ENCODE data around the gene CHCHD4.

DNA sequence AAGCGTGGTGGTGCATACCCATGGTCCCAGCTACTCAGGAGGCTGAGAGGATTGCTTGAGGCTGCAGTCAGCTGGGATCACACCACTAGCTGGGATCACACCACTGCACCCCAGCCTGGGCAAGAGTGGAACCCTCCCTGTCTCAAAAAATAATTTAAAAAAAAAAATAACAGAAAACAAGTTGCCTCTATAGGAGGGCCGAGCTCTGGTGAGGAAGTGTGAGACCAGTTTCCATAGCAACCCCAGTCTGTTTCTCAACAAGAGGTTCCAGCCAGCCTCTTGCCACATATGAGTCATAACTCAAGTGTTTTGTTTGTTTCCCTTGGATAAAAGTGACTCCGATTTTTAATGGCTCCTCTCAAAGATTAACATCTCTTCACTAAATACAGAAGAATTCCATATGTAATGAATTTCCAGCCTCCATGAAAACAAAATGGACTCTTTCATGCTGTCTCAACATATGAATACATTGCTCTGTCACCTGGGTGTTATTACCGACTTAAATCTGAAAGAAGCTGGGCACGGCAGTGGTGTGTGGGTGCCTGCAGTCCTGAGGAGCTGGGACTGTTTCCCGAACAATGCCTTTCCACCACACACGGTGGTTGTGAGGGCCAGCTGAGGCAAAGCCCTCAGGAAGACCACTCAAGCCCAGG is 19.9 kb upstream of the CHCHD4 start:
- TF ChIP-seq, protein P1, sequence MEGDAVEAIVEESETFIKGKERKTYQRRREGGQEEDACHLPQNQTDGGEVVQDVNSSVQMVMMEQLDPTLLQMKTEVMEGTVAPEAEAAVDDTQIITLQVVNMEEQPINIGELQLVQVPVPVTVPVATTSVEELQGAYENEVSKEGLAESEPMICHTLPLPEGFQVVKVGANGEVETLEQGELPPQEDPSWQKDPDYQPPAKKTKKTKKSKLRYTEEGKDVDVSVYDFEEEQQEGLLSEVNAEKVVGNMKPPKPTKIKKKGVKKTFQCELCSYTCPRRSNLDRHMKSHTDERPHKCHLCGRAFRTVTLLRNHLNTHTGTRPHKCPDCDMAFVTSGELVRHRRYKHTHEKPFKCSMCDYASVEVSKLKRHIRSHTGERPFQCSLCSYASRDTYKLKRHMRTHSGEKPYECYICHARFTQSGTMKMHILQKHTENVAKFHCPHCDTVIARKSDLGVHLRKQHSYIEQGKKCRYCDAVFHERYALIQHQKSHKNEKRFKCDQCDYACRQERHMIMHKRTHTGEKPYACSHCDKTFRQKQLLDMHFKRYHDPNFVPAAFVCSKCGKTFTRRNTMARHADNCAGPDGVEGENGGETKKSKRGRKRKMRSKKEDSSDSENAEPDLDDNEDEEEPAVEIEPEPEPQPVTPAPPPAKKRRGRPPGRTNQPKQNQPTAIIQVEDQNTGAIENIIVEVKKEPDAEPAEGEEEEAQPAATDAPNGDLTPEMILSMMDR (IDR thresholded peaks at IDR 0.05), result no peak
- TF ChIP-seq POLR2A (IDR thresholded peaks at IDR 0.05), result no peak

Data from testis (tissue), 2 donors.